HG02938 (cell line): ENCODE results near the gene ANKRD24.
"Not testable (repeated sequence)": the region's sequence is repeated elsewhere in the genome, so short reads cannot be mapped to it uniquely, and the experiment has no call there.

Source experiments
- ATAC-seq: cut with Tn5 transposase; IDR thresholded peaks from one replicate; pipeline ENCODE4 v1.9.1; 2021; ENCODE audit warnings: mild to moderate bottlenecking, moderate library complexity; ENCODE audit not compliant: unreplicated experiment

Gene ANKRD24

GRCh38 chr19:4267901-4268815 lies 85.7 kb downstream of the ANKRD24 start:
- no peak for ATAC-seq

- no peak for ATAC-seq
Observed at GRCh38 chr19:4268816-4269430, 86.4 kb downstream of the ANKRD24 start.

- ATAC-seq = no peak
Observed at GRCh38 chr19:4272894-4273293, 90.4 kb downstream of the ANKRD24 start.

GRCh38 chr19:4274321-4274686 lies 91.8 kb downstream of the ANKRD24 start:
- ATAC-seq = not testable (repeated sequence)
